Measurements from ENCODE around the gene SPTLC3.

Gene SPTLC3

DNA sequence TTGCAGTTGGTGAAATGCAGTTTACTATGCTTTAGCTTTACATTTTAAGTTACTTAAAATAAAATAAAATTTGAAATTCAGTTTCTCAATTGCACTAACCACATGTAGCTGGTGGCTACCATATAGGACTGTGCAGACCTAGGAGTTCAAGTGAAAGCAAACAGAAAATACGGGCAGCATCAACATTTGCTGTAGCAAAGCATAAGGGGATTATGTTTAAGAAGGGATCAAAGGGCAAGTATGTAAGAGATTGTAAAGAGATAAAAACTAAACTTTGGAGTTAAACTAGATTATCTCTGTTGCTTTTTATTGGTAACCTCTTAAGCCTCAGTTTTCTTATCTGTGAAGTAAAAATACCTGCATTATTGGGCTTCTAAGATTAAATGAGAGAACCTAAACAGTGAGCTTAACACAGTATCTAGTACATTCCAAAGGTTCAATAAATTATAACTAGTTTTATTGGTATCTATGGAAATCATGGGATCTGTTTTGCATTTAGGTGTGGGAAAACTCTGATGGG is 81.2 kb downstream of the SPTLC3 start:
- DNase-seq (ENCODE audit: low read depth in 2 of 3, low spot score in 1 of 3) = no peak

DNA sequence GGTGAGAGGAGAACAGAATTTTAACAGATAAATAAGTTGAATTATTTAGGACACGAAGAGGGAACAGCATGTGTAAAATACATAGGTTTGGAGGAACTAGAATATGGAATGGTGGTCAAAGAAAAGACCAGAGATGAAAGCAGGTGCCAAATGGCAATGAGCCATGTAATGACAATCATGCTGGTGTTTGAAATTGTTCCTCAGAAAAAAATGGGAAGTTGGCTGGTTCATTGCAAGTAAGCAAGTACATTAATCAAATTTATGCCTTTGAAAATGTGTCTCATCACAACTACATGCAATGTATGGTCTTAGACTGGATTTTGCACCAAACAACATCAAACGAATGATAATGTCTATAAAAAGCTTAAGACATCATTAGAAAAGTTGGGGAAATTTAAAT is 83.3 kb downstream of the SPTLC3 start:
- DNase-seq (ENCODE audit: low read depth in 2 of 3, low spot score in 1 of 3) = no peak

DNA sequence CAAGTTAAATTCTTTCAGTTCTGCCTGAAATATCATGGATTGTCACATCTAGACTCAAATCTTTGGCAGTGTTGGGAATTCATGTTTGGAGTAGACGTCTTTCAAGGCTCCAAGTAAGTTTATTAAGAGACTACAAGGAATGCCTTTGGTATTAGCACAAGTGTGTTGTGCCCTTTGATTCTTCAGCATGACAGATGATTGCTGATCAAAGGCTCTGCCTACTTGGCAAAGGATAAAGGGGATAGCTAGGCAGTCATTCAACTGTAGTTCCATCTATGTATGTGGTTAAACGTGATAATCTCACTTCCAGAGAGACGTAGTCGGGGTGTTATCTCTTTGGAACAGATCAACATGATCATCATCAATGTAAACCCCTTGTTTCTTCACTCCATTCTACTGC is 86.2 kb downstream of the SPTLC3 start:
- DNase-seq (ENCODE audit: low read depth in 2 of 3, low spot score in 1 of 3) = no peak

DNA sequence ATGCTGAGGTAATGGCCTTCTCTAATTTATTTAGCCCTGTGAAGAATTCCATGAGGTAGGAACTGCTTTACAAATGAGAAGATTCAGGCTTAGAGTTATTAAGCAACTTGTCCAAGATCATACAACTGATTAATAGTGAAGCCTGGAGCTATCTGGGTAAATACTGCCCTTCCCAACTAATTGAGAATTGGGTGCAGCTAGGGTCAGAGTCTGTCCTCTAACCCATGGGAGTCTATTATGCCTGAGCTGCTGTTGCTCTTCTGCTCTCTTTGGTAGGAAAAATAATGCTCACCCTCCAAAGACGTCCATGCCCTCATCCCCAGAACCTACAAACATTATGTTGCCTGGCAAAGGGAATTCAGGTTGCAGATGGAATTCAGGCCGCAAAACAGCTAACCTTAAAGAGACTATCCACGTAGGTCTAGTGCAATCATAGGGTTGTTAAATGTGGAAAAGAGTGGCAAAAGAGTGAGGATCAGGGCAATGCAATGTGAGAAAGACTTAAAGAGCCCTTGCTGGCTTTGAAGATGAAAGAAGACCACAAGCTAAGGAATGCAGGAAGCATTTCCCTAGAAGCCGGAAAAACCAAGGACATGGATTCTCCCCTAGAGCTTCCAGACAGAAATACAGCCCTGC is 90.1 kb downstream of the SPTLC3 start:
- DNase-seq (ENCODE audit: low read depth in 2 of 3, low spot score in 1 of 3) = no peak

DNA sequence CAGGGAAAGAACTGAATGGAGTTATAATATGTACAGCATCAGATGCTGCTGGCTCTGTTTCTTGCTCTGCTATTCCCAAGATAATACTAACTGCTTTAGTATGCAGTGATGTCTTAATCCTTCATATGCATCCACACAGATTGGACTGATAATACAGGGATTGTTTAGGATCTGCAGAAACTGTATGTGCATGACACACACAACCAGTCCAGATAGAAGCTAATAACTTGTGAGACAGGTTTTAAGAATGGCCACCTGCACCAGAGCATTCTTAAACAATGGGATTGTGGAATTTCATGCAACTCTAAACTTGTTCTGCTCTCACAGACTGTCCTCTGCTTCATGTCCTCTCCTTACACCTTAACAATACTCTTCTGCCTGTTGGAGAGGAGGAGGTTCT is 90.9 kb downstream of the SPTLC3 start:
- DNase-seq (ENCODE audit: low read depth in 2 of 3, low spot score in 1 of 3) = no peak

DNA sequence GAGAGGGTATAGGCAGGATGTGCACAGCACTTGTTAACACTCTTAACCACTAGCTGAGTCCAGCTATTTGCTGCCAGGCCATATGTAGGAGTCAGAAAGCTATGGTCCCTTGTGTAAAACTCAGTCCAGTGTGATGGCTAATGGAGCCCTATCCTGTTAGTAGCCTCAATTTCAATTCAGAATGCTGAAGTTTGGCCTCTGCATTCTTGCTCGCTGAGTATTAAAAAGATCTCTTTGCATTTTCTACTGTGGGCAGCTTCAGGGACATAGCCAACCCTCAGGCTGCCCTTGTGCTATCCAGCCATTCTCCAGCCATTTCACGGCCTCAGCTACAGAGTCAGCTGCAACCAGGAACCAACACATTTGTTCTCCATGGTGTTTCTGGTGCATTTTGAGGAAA is 92.5 kb downstream of the SPTLC3 start:
- no peak for DNase-seq (ENCODE audit: low read depth in 2 of 3, low spot score in 1 of 3)

DNA sequence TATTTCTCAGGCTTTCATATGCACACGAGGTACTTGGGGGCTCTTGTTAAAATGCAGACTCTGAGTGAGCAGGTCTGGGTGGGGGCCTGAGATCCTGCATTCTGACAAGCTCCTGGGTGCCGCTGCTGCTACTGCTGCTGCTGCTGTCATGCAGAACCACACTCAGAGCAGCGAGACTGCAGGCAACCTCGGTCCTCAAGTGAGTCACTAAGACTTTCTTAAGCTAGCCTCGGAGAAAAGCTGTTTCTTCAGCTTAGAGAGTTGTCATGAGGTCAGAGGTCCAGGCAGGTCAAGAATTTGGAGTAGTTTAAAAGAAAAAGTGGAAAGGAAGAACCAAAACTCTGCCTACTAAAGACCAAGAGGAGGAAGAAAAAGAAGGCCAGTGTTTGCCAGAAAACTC is 92.9 kb downstream of the SPTLC3 start:
- no peak for DNase-seq (ENCODE audit: low read depth in 2 of 3, low spot score in 1 of 3)

DNA sequence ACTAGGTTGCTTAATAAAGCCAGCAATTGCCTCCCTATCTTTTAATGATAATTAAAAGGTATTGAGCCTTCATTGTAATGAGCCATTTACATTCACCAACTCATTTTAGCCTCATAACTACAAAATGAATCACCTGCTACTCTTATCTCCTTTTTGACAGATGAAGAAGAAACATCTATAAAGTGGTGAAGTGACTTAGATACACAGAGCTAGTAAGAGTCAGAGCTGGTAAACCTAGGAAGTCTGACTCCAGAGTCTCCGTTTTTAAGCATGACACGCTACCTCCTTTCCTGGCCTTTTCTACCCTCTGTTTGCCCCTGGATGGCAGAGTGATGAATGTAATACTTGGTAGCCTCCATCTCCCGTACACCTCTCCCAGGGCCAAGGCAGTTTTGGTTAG is 93.5 kb downstream of the SPTLC3 start:
- no peak for DNase-seq (ENCODE audit: low read depth in 2 of 3, low spot score in 1 of 3)

DNA sequence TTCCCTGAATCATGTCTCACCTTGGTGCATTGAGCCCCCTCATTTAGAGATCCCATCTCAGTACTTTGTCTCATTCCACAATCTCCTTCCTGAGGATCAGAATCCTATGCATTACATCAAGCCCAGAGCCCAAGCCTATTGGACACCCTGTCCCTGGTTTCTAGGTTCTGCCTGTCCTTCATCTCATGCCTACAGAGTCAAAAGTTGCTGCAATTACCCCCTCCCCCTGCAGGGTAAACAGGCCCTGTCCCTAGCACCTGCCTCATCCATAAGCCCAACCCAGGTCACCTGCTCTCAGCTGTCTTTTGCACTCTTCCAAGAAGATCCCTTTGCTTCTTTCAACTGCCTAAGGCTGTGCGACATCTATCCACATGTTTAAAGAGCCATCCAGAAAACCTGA is 93.9 kb downstream of the SPTLC3 start:
- no peak for DNase-seq (ENCODE audit: low read depth in 2 of 3, low spot score in 1 of 3)

DNA sequence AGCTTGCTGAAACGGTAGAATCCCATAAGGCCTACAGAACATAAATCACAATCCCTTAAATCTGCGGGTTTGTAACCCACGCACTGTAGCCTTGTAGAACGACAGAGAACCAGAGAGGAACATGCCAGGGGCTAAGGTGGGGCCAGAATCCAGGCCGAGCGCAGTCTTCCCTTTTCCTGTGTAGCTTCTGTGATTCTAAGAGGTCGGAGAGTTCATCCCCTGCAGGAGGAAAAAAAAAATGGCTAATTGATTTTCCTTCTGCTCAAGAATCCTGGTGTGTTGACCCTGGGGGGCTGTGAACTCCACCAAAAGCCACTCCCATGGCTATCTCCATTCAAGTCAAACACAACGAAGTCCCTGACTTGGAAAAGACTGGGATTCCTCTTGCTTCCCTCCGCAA is 96.3 kb downstream of the SPTLC3 start:
- DNase-seq (ENCODE audit: low read depth in 2 of 3, low spot score in 1 of 3) = no peak

DNA sequence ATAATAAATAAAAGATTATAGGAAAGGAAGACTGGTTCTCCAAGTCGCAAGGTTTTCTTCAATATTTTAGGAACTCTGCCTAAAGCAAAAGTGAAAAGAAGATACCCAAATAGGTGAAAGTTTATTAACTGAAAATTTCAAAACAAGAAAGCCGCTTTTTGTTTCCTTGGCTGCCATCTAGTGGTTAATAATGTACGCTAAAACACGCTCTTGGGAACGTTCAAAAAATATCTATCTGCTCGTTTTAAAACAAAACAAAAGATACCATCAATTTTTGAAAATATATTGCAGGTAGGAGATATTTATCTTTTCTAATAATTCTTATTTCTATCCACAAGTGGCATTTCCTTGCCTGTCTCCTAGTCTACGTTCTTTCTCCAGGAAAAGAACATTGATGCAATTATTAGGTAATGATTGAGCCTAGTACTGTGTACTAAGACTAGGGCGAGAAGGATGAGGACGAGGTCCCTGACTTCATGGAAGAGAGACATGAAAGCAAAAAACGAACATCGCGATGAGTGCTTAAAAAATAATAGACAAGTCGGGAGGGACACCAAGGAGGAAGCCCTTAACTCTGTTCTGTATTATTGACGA is 97.2 kb downstream of the SPTLC3 start:
- DNase-seq (ENCODE audit: low read depth in 2 of 3, low spot score in 1 of 3) = peak in 1 of 3 donors; percentile 13

DNA sequence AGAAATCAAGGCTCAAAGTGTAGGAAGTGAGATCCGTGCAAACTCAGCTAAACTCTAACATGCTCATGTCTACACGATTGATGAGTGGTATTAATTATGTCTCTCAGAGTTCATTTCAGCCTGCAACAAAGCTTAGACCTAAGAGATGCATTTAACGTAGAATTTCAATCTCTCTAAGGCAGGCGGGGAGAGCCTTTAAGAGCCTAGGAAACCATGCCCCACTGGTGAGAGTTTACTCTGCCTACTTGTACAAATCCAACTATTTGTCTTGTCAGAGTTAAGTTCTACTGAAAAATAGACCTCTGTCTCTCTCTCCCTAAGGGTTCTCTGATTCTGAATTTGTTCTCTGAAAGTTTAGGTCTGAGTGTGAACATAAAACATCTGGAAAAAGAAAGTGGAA is 100.9 kb downstream of the SPTLC3 start:
- no peak for DNase-seq (ENCODE audit: low read depth in 2 of 3, low spot score in 1 of 3)

DNA sequence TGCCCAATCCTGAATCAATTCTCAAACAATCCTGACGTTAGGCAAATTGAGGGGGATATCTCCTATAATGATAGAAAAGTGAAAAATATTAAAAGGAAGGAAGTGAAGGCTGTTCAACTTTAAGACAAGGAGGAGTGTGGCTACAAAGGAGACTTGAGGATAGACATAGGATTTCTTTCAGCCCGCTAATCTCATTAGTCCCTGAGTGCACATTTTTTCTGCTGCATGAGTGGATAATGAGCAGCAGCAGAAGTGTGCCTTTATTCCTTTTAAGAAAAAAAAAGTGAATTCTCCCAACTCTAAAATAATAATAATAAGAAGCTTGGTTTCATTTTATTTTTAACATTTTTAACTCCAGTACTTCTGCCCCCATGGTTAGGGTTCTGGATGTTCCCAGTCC is 102.0 kb downstream of the SPTLC3 start:
- no peak for DNase-seq (ENCODE audit: low read depth in 2 of 3, low spot score in 1 of 3)

DNA sequence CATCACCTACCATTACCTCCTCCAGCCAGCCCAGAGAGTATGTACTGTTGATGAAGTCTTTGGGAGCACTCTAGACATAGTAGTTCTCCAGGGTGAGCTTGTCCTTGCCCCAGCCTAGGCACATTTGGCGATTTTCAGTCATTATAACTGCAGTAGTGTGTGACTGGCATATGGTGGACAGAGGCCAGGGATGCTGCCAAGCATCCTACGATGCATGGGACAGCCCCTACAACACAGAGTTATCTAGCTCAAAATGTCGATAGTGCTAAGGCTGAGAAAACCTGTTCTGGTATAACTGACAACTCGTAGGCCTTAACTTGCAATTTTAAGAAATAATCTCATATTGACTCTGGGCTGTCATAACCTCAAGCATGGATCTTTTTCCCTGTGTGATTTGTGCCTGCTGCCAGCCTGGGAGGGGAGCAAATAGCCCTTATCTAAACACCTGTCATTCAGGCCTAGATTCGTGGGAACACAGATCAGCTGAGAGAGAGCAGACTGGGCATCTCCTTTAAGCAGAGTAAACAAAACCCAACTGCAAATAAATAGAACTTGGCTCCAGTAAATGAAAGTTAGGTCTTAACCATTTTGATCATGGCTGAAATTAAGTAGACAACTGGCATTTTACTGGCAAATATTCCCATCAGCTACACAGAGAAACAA is 102.6 kb downstream of the SPTLC3 start:
- DNase-seq (ENCODE audit: low read depth in 2 of 3, low spot score in 1 of 3) = no peak

DNA sequence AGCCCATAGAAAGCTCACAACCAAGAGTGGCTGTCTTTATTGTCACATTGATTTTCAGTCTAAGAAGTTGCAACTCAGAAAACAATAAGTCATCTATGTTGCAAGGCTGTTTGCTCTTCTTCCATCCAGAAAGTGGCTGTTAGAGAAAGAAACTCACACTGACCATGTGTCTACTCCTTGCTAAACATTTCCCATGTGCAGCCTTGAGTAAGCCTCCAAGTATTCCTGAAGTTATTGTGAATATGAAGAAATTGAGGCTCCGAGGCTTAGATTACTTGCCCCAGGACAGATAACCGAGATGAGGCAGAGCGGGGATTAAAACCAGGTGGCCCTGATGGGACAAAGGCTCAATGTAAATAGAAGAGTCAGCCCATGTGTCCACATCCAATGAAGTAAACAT is 105.0 kb downstream of the SPTLC3 start:
- DNase-seq (ENCODE audit: low read depth in 2 of 3, low spot score in 1 of 3) = no peak

DNA sequence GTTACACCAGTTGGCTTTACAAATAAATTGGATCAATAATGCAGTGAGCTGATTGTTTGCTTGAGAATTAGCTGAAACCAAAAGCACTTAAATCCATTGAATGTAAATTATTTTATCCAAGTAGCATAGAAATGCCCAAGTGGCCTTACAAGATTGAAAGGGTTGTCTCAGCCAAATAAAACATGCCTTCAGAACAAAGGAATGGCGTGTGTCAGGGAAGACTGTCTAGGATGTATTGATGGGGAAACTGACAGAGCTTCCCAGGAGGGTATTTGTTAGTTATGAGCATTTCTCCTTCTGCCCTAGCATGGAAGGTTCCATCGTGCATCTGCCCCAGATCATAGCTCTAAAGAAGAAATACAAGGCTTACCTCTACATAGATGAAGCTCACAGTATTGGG is 108.4 kb downstream of the SPTLC3 start:
- DNase-seq (ENCODE audit: low read depth in 2 of 3, low spot score in 1 of 3) = no peak

DNA sequence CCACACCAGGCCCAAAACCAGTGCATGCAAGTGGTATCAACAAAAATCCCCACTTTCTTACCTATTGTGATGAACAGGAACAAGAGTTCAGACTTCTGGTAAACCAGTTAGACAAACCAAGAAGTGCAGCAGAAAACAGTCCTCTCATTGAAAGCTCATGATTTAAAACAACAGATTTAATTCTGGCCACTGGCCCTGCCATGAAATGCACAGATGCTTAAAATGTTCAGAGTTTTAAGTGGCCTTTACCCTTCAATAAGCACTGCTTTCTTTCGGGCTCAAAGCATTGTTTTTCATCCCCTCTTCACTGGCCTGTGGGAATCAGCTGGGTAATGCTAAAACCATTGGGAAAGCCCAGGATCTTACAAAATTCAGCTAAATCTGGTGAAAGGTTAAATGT is 109.9 kb downstream of the SPTLC3 start:
- no peak for DNase-seq (ENCODE audit: low read depth in 2 of 3, low spot score in 1 of 3)

DNA sequence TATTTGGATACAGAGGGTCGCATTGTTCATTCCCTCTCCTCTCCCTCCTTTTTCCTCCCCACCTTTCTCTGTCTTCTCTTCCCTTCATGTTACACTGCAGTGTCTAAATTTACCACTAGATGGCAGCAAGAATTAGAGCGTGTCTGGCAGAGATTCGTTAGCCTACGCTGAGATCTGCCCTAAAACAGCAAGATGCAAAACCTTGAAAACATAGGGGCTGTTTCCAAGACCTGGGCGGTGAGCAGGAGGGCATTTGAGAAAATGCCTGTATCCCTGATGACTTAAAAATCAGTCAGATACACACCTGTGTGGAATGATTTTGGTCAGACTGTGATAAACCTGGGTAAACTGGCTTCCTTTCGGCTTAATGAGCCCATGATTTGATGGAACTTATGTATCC is 110.8 kb downstream of the SPTLC3 start:
- DNase-seq (ENCODE audit: low read depth in 2 of 3, low spot score in 1 of 3) = peak in 2 of 3 donors; percentile 3 to 63

DNA sequence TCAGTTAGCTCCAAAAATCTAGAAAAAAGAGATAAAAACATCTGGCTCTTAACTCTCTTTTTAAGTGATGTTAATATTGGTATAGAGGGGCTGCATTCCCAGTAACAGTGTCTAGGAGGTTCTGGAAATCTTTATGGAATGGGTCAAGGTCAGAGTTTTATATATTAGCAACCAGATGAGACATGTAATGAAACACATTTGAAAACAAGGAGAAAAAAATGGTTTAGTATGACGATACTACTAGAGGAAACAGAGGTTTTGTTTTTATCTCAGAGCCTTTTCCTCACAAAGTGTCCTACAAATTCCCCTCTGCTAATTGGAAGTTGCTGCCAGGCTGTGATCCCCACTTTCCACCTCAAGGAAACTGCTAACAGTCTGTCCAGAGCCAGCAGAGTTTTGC is 111.7 kb downstream of the SPTLC3 start:
- no peak for DNase-seq (ENCODE audit: low read depth in 2 of 3, low spot score in 1 of 3)

DNA sequence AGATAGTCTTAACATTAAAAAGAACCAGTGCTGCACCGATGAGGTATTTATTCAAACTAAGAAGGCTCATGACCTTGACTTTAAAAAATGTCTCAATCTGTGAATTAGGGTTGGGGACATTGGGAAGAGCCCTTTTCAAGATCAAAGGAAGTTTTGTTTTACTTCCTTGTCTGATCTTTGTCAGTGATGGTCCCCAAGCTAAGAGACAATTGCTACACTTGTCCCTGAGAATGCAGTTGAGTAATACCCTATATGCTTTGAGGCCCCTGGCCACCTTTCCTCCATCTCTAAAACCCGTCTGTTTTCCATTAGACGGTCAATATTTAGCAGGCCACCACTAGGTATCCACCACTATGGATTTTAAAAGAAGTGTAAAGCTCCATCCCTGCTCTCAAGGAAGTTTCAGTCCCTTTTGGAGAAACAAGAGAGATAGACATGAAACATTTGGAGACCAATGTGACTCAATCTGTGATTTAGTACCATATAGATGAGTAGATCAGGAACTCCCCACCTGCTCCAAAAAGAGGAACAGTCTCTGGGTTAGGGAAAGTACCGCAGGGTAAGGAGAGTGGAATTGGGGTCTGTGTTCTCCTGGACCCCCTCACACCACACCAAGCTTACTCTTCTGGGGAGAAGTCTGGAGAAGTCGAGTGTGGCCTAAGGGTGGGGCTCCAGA is 113.2 kb downstream of the SPTLC3 start:
- DNase-seq (ENCODE audit: low read depth in 2 of 3, low spot score in 1 of 3) = no peak

DNA sequence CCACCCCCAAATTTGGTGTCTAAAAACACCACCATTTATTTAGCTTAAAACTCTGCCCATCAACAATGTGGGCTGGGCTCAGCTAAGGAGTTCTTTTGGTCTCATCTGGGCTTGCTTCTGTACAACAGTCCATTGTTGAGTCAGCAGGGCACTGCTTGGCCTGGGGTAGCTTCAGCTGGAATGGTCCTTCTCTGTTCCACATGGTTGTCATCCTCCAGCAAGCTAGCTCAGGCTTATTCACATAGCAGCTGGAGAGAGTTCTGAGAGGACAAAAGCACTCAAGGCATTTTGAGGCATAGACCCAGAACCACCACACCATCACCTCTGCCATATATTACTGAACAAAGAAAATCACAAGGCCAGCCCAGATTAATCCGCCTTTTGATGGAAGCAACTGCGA is 116.7 kb downstream of the SPTLC3 start:
- no peak for DNase-seq (ENCODE audit: low read depth in 2 of 3, low spot score in 1 of 3)

DNA sequence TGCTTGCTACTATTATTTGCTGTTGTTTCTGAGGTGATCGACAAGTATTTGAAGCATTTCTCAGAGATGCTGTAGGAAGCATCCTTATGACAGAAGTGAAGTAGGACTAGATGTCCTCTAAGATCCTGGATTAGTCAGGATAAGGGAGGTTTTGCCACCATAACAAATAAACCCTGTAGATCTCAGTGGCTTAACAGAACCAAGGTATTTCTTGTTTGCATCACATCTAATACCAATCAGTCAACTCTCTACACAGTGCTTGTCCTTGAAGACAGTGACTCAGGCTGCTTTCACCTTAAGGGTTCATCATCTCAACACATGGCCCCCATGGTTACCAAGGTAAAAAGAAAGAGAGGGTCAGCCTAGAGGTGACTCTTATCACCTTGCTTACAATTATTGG is 119.4 kb downstream of the SPTLC3 start:
- no peak for DNase-seq (ENCODE audit: low read depth in 2 of 3, low spot score in 1 of 3)

All from stimulated activated CD4-positive, alpha-beta T cell treated with anti-CD3 and anti-CD28 coated beads, Interleukin-12 subunit alpha, Interleukin-12 subunit beta, amount 100 ng/mL, for 48 hours (primary cell).